Endothelial cell (in vitro differentiated cells): ENCODE data around the gene TMPRSS13. TPM values are rescaled to one million over a fixed set of nuclear protein-coding genes. Genes with fewer than 3 reads are reported as not detected.

Source experiments
- DNase-seq: peaks from one replicate; pipeline ENCODE4 v3.0.0; 2021; ENCODE audit warnings: low spot score
- H3K27ac Mint-ChIP-seq: one replicate; pipeline ENCODE4 v1.8.0; 2021; ENCODE audit warnings: mixed read lengths, inconsistent platforms; ENCODE audit not compliant: unreplicated experiment
- H3K27me3 Mint-ChIP-seq: one replicate; pipeline ENCODE4 v1.8.0; 2021; ENCODE audit warnings: mild to moderate bottlenecking, moderate library complexity, mixed read lengths, inconsistent platforms; ENCODE audit not compliant: unreplicated experiment
- H3K36me3 Mint-ChIP-seq: one replicate; pipeline ENCODE4 v1.8.0; 2021; ENCODE audit warnings: mild to moderate bottlenecking, low read depth, mixed read lengths, inconsistent platforms; ENCODE audit not compliant: unreplicated experiment
- H3K4me1 Mint-ChIP-seq: one replicate; pipeline ENCODE4 v1.8.0; 2021; ENCODE audit warnings: mild to moderate bottlenecking, mixed read lengths, inconsistent platforms; ENCODE audit not compliant: unreplicated experiment
- H3K4me3 Mint-ChIP-seq: one replicate; pipeline ENCODE4 v1.8.0; 2021; ENCODE audit warnings: mild to moderate bottlenecking, mixed read lengths, inconsistent platforms; ENCODE audit not compliant: unreplicated experiment
- H3K9me3 Mint-ChIP-seq: one replicate; pipeline ENCODE4 v1.8.0; 2021; ENCODE audit warnings: mixed read lengths, inconsistent platforms; ENCODE audit not compliant: unreplicated experiment
- total RNA-seq: library from RNA; stranded (reverse); fragmentation: NEBNext Ultra II Directional; extraction: Animal tissue kit (Norgen Biotek cat#: 25700); gene quantifications from one replicate; pipeline ENCODE4 v1.2.1, GENCODE V29; 2021; ENCODE audit not compliant: unreplicated experiment
- TF ChIP-seq, protein P1 (sequence below): fragments of 200-600 bp; sonication (generic); IDR thresholded peaks from one replicate; pipeline ENCODE4 v1.5.0; 2021; ENCODE audit warnings: antibody characterized with exemption; ENCODE audit not compliant: unreplicated experiment

The TMPRSS13 gene
- total RNA-seq, 1 donor from 2014 or later: 1.8 TPM

DNA sequence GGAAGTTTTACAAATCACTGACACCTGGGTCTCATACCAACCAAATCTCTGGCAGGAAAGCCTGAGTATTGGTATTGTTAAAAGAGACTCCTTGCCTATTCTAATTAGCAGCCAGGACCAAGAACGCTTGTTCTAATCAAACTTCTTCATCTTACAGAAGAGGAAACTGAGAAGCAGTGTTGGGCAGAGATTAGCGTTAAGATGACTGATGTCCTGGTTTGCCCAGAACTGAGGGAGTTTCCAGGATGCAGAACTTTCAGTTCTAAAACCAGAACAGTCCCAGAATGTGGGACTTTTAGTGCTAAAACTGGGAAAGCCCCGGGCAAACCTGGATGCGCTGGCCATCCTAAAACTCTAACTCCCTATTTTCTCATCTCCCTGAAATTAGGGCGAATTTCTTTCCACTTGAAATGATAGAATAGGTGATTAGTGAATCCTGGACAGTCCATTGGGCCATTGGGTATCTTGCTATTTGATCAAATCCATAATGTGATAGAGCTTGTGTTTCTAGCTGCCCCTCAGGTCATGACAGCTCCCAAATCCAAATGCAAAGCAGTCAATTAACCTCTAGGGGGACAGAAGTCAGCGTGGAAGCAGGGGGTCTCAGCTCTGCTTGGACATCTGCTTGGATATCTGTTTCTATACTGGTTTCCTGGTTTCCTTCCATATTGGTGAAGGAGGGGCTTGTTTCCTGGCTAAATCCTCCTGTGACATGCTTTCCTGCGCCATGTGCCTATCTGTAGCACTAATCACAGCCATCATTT lies 16.0 kb upstream of the TMPRSS13 start:
- Mint-ChIP-seq H3K4me3 (no peak overlapping the region), H3K27me3 (peaks cover 5% of the 10 kb centered on the region), H3K36me3 (no peaks in the 10 kb centered on the region), H3K27ac (peak overlapping the region; percentile 61), H3K9me3 (no peaks in the 10 kb centered on the region), H3K4me1 (peaks cover 22% of the 10 kb centered on the region)
- no peak for DNase-seq
- TF ChIP-seq, protein P1, sequence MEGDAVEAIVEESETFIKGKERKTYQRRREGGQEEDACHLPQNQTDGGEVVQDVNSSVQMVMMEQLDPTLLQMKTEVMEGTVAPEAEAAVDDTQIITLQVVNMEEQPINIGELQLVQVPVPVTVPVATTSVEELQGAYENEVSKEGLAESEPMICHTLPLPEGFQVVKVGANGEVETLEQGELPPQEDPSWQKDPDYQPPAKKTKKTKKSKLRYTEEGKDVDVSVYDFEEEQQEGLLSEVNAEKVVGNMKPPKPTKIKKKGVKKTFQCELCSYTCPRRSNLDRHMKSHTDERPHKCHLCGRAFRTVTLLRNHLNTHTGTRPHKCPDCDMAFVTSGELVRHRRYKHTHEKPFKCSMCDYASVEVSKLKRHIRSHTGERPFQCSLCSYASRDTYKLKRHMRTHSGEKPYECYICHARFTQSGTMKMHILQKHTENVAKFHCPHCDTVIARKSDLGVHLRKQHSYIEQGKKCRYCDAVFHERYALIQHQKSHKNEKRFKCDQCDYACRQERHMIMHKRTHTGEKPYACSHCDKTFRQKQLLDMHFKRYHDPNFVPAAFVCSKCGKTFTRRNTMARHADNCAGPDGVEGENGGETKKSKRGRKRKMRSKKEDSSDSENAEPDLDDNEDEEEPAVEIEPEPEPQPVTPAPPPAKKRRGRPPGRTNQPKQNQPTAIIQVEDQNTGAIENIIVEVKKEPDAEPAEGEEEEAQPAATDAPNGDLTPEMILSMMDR: peak; percentile 40

DNA sequence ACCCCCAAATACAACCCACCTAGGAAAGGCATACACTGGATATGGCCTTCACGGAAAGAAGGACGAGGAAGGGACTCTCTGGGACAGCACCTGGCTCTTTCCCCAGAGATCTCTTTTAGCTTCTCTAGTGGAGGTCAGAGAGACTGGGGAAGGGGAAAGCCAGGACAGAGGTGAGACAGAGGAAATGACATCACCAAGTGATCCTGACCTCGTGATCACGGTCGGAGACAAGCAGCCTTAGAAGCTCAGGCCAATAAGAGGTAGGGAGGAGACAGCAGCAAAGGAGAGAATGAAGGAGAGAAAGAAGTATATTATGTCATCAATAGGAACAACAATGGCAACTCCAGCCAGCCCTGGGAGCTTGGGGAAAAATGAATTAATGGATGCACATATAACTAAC lies 15.4 kb upstream of the TMPRSS13 start:
- no peaks in the 10 kb centered on the region for H3K9me3 Mint-ChIP-seq
- DNase-seq: no peak
- TF ChIP-seq, protein P1: no peak

DNA sequence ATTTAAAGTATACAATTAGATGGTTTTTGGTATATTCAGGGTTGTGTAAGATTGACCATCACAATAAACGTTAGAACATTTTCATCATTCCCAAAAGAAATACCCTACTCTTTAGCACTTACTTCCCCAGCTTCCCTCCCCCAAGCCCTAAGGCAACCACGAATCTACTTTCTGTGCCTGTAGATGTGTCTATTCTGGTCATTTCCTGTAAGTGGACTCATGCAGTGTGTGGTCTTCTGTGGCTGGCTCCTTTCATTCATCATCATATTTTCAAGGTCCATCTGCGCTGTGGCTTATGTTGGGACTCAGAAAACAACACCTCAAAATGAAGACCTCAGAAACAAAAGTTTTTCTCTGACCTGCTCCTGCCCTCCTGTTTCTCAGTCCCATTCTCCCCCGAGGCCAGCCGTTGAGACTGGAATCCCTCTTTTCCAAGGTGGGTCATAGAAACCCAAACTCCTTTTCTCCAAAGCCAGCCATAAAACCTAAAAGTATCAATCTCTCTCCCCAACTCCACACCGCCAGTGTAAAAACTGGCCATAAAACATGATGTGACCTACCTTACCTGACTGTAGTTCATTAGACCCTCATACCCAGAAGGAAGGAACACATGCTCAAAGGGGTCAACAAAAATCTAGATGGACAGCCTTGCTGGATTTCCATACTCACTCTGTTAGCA lies 12.9 kb upstream of the TMPRSS13 start:
- H3K9me3 Mint-ChIP-seq: no peaks in the 10 kb centered on the region
- H3K4me1 Mint-ChIP-seq: peaks cover 22% of the 10 kb centered on the region
- no peaks in the 10 kb centered on the region for H3K36me3 Mint-ChIP-seq
- DNase-seq: no peak
- peaks cover 3% of the 10 kb centered on the region for H3K27me3 Mint-ChIP-seq
- no peak overlapping the region for H3K4me3 Mint-ChIP-seq
- no peak overlapping the region for H3K27ac Mint-ChIP-seq
- TF ChIP-seq, protein P1: no peak

More for the DNA sequence above, 15.4 kb upstream of the TMPRSS13 start:
- Mint-ChIP-seq H3K36me3 (no peaks in the 10 kb centered on the region), H3K4me3 (no peak overlapping the region), H3K27ac (peak overlapping the region; percentile 81), H3K4me1 (peaks cover 22% of the 10 kb centered on the region), H3K27me3 (peaks cover 5% of the 10 kb centered on the region)

DNA sequence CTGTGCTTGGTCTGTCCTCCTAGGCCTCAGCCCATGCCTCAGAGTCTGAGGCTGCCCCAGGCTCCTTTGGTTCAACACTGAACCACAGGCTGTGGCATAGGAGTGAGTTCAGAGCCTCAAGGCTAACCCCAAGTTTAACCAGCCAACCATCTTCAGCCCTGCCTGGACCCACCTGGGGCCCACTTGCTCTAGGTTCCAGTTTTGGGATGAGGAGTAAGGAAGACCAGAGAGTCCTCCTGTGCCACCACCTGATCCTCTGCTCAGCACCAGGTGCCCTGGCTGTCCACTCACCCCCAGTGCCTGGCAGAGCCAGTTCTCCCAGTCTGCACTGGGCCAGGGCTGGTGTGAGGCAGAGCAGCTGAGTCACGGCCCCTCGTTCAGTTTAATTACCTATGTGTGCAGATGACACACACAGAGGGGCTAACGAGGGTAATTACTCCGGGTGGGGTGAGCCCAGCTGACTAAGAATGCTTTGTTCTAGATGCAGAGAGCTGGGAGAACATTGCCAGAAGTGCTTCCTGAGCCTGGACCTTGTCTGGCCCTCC lies 12.0 kb upstream of the TMPRSS13 start:
- Mint-ChIP-seq H3K4me3 (no peak overlapping the region), H3K36me3 (no peaks in the 10 kb centered on the region), H3K4me1 (peaks cover 15% of the 10 kb centered on the region), H3K27ac (no peak overlapping the region), H3K27me3 (no peaks in the 10 kb centered on the region), H3K9me3 (no peaks in the 10 kb centered on the region)
- DNase-seq: no peak
- TF ChIP-seq, protein P1: no peak

DNA sequence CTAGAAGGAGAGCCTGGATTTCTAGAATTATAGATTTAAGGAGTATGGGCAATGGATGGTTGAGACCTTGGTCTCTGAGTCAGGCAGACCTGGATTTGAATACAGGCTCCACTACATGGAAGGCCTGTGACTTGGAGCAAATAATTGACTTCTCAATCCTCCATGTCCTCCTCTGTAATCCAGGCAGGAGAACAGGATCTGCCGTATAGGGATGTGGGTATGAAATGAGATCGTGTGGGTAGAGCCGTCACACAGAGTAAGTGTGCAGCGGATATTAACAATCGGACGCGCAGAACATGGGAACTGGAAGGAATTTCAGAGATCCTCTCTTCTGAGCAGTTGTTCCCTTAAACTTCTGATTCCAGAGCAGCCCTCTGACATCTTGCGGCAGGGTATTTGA lies 11.5 kb upstream of the TMPRSS13 start:
- DNase-seq: no peak
- Mint-ChIP-seq H3K4me3 (no peak overlapping the region), H3K4me1 (peaks cover 16% of the 10 kb centered on the region), H3K27me3 (no peaks in the 10 kb centered on the region), H3K27ac (no peak overlapping the region), H3K9me3 (no peaks in the 10 kb centered on the region), H3K36me3 (no peaks in the 10 kb centered on the region)
- TF ChIP-seq, protein P1: no peak
